ENCODE results near the gene RNASE1.

The RNASE1 gene

GRCh38 chr14:20789230-20789813, 13.3 kb downstream of the RNASE1 start:
- TF ChIP-seq CTCF (IDR thresholded peaks at IDR 0.05; ENCODE audit: low read depth, low read length) (no peak), MAX (IDR thresholded peaks at IDR 0.05; ENCODE audit: low read depth, low read length) (no peak), POLR2A (IDR thresholded peaks at IDR 0.05; ENCODE audit: extremely low read depth, insufficient read length) (no peak), MYC (IDR thresholded peaks at IDR 0.05; ENCODE audit: low read depth, low read length) (no peak)
- no peak for DNase-seq (ENCODE audit: low read depth)
- no peak overlapping the region for H3K4me3 ChIP-seq (ENCODE audit: low read depth, low read length)

GRCh38 chr14:20787025-20787424, 15.6 kb downstream of the RNASE1 start:
- no peak for TF ChIP-seq MAX (IDR thresholded peaks at IDR 0.05; ENCODE audit: low read depth, low read length)
- no peak for TF ChIP-seq CTCF (IDR thresholded peaks at IDR 0.05; ENCODE audit: low read depth, low read length)
- TF ChIP-seq MYC (IDR thresholded peaks at IDR 0.05; ENCODE audit: low read depth, low read length), result no peak
- no peak for TF ChIP-seq POLR2A (IDR thresholded peaks at IDR 0.05; ENCODE audit: extremely low read depth, insufficient read length)
- H3K4me3 ChIP-seq (ENCODE audit: low read depth, low read length), result no peak overlapping the region
- no peak for DNase-seq (ENCODE audit: low read depth)

- peak; percentile 65 for DNase-seq (ENCODE audit: low read depth)
- no peak overlapping the region for H3K4me3 ChIP-seq (ENCODE audit: low read depth, low read length)
- TF ChIP-seq MAX (IDR thresholded peaks at IDR 0.05; ENCODE audit: low read depth, low read length) (no peak), CTCF (IDR thresholded peaks at IDR 0.05; ENCODE audit: low read depth, low read length) (no peak), POLR2A (IDR thresholded peaks at IDR 0.05; ENCODE audit: extremely low read depth, insufficient read length) (no peak), MYC (IDR thresholded peaks at IDR 0.05; ENCODE audit: low read depth, low read length) (no peak)
Measured at GRCh38 chr14:20782280-20782890, 20.3 kb downstream of the RNASE1 start.

- TF ChIP-seq MAX (IDR thresholded peaks at IDR 0.05; ENCODE audit: low read depth, low read length), result no peak
- TF ChIP-seq CTCF (IDR thresholded peaks at IDR 0.05; ENCODE audit: low read depth, low read length), result no peak
- TF ChIP-seq MYC (IDR thresholded peaks at IDR 0.05; ENCODE audit: low read depth, low read length), result no peak
- TF ChIP-seq POLR2A (IDR thresholded peaks at IDR 0.05; ENCODE audit: extremely low read depth, insufficient read length), result no peak
- DNase-seq (ENCODE audit: low read depth), result no peak
- no peak overlapping the region for H3K4me3 ChIP-seq (ENCODE audit: low read depth, low read length)
Measured at GRCh38 chr14:20781803-20782202, 20.8 kb downstream of the RNASE1 start.

GRCh38 chr14:20775901-20776300, 26.7 kb downstream of the RNASE1 start:
- no peak for DNase-seq (ENCODE audit: low read depth)
- no peak overlapping the region for H3K4me3 ChIP-seq (ENCODE audit: low read depth, low read length)
- TF ChIP-seq MYC (IDR thresholded peaks at IDR 0.05; ENCODE audit: low read depth, low read length), result no peak
- TF ChIP-seq CTCF (IDR thresholded peaks at IDR 0.05; ENCODE audit: low read depth, low read length), result no peak
- no peak for TF ChIP-seq MAX (IDR thresholded peaks at IDR 0.05; ENCODE audit: low read depth, low read length)
- no peak for TF ChIP-seq POLR2A (IDR thresholded peaks at IDR 0.05; ENCODE audit: extremely low read depth, insufficient read length)

All from NB4 (cell line).